OCI-LY7 (cell line): ENCODE measurements around the gene PDCD2L.

Experiments used
- EZH2phosphoT487 ChIP-seq: fragments of 200-600 bp; sonication (generic); IDR thresholded peaks from 2 replicates; pipeline ENCODE4 v1.6.1; 2018; ENCODE audit warnings: low read depth, borderline replicate concordance, mild to moderate bottlenecking, mixed run types, antibody characterized with exemption, low read length, moderate library complexity, mixed read lengths
- TF ChIP-seq, protein P1 (sequence below): fragments of 200-600 bp; sonication (generic); conservative IDR thresholded peaks from 2 replicates; pipeline ENCODE4 v1.5.1; 2014; ENCODE audit warnings: mild to moderate bottlenecking, antibody characterized with exemption, low read length, moderate library complexity, mixed read lengths

DNA sequence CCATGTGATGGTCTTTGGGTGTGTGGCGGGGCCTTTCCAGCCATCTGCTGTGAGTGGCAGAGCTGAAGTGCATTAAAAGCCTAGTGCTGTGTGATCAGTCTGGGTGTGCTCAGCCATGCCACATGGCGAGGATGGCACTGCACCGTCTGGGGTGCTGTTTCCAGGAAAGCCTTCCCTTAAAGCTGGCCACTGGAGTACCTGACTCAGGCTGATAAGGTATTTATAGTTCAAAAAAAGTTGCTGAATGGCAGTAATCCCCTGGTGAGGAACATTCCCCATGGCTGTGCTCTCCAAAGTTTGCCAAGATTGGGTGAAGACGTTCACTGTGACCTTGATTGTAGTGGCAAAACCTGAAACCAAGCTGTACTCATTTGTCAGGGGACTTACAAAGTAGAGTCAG lies 33.2 kb upstream of the PDCD2L start:
- TF ChIP-seq, protein P1, sequence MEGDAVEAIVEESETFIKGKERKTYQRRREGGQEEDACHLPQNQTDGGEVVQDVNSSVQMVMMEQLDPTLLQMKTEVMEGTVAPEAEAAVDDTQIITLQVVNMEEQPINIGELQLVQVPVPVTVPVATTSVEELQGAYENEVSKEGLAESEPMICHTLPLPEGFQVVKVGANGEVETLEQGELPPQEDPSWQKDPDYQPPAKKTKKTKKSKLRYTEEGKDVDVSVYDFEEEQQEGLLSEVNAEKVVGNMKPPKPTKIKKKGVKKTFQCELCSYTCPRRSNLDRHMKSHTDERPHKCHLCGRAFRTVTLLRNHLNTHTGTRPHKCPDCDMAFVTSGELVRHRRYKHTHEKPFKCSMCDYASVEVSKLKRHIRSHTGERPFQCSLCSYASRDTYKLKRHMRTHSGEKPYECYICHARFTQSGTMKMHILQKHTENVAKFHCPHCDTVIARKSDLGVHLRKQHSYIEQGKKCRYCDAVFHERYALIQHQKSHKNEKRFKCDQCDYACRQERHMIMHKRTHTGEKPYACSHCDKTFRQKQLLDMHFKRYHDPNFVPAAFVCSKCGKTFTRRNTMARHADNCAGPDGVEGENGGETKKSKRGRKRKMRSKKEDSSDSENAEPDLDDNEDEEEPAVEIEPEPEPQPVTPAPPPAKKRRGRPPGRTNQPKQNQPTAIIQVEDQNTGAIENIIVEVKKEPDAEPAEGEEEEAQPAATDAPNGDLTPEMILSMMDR, result no peak
- TF ChIP-seq EZH2phosphoT487, result no peak
